ENCODE measurements around the gene SLC24A4. TPM values are rescaled to one million over a fixed set of nuclear protein-coding genes. Genes with fewer than 3 reads are reported as not detected.

Gene SLC24A4, protein sequence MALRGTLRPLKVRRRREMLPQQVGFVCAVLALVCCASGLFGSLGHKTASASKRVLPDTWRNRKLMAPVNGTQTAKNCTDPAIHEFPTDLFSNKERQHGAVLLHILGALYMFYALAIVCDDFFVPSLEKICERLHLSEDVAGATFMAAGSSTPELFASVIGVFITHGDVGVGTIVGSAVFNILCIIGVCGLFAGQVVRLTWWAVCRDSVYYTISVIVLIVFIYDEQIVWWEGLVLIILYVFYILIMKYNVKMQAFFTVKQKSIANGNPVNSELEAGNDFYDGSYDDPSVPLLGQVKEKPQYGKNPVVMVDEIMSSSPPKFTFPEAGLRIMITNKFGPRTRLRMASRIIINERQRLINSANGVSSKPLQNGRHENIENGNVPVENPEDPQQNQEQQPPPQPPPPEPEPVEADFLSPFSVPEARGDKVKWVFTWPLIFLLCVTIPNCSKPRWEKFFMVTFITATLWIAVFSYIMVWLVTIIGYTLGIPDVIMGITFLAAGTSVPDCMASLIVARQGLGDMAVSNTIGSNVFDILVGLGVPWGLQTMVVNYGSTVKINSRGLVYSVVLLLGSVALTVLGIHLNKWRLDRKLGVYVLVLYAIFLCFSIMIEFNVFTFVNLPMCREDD
- under 0.01 and 0.06 TPM in 2 replicates for total RNA-seq

GRCh38 chr14:92323011-92323915, at the start of gene SLC24A4:
SLC24A4 (plus strand) TSS chr14:92323165; CDS start chr14:92323831, 666 bp downstream.

GRCh38 chr14:92513204-92513965, 190.4 kb downstream of the SLC24A4 start, which contains the start of gene RIN3:
RIN3 (plus strand) TSS chr14:92513781; CDS start chr14:92513933, 152 bp downstream.

Other genes starting within 250 kb of the SLC24A4 start
- gene ATXN3, start 216.6 kb upstream of the SLC24A4 start, total RNA-seq: 50.3 and 109 TPM in 2 replicates
- gene NDUFB1, start 201.5 kb upstream of the SLC24A4 start, total RNA-seq: 140 and 305 TPM in 2 replicates
- 21.2 and 62.3 TPM in 2 replicates for gene CPSF2, start 201.2 kb upstream of the SLC24A4 start, total RNA-seq
- gene RIN3, start 190.6 kb downstream of the SLC24A4 start, total RNA-seq: 4.5 and 11.3 TPM in 2 replicates

Measured in bladder microvascular endothelial cell (primary cell).